ENCODE data around the gene CORO2B. TPM values are rescaled to one million over a fixed set of nuclear protein-coding genes. Genes with fewer than 3 reads are reported as not detected.
A peak's percentile ranks its signal among the peaks of the same experiment; 100 is the strongest.

The CORO2B gene
- total and polyA plus RNA-seq, 9 of the 15 experiments (the other 6 are each of a cell fraction or from before 2014, with no cell fraction given): not detected

- Histone ChIP-seq H3K4me3 (no peak overlapping the region), H3K4me1 (replicated peaks in 1 of 2; ENCODE audit: control insufficient read depth in 2 of 2, insufficient read depth in 2 of 2, low read length in 2 of 2) (no peaks in the 10 kb centered on the region), H3K79me2 (ENCODE audit: control insufficient read depth, insufficient read depth, low read length) (no peaks in the 10 kb centered on the region), H3K27ac (ENCODE audit: extremely low read depth, low read depth, low read length) (no peak overlapping the region), H3K9me1 (ENCODE audit: control insufficient read depth, insufficient read depth, low read length) (no peaks in the 10 kb centered on the region), H3K4me2 (ENCODE audit: insufficient read depth, low read length) (no peak overlapping the region), H2AFZ (ENCODE audit: low read depth, low read length) (no peak overlapping the region), H3K9me3 (replicated peaks; ENCODE audit: control insufficient read depth, insufficient read depth, low read depth, low read length) (no peaks in the 10 kb centered on the region), H4K20me1 (replicated peaks; ENCODE audit: control insufficient read depth, insufficient read depth, low read length) (no peaks in the 10 kb centered on the region), H3K36me3 (ENCODE audit: control insufficient read depth, insufficient read depth, low read length) (no peaks in the 10 kb centered on the region), H3K9ac (ENCODE audit: insufficient read depth in 1 of 2, low read depth in 2 of 2, low read length in 2 of 2) (no peak overlapping the region), H3K27me3 (ENCODE audit: control insufficient read depth in 2 of 2, insufficient read depth in 2 of 2, low read length in 2 of 2) (peaks cover 0 to 13% of the 10 kb centered on the region in 2 experiments; a peak in 3 of 5 replicates)
- no peak for FAIRE-seq
- ChIA-PET CTCF (ENCODE audit: low intra/inter-chr PET ratio) (no interaction called here), POLR2A (no interaction called here)
- WGBS (ENCODE audit: insufficient coverage, low coverage, missing lambda C conversion rate): 7% methylated on average over 11 of the region's 11 CpGs
- TF ChIP-seq ZNF384 (IDR thresholded peaks at IDR 0.05; ENCODE audit: low read depth, low read length): peak; percentile 40; the same call in 1 of the 2 replicates
- no peak for TF ChIP-seq ZBTB40 (IDR thresholded peaks at IDR 0.05)
- TF ChIP-seq ZBTB40 (CRISPR knock-in tag; IDR thresholded peaks at IDR 0.05): no peak
- TF ChIP-seq NFIC (IDR thresholded peaks at IDR 0.05): peak; percentile 57
- peak; percentile 73 for ATAC-seq
- BruUV-seq (replicated peaks): no TSS peak
- in situ Hi-C loops (cut with MboI): no loop called here
- intact Hi-C loops (cut with micrococcal nuclease): no loop called here
- no peak for DNase-seq (ENCODE audit: extremely low read depth in 1 of 4, low spot score in 3 of 4)
Observed at GRCh38 chr15:68765602-68766368, 187.0 kb downstream of the CORO2B start.

All from K562 (cell line).